Measurements from ENCODE around the gene ABCC1. TPM values are rescaled to one million over a fixed set of nuclear protein-coding genes. Genes with fewer than 3 reads are reported as not detected.
A peak's percentile ranks its signal among the peaks of the same experiment; 100 is the strongest.

Gene ABCC1
- total RNA-seq, 2 experiments from 2014 or later, result 42.9 to 44.8 TPM

GRCh38 chr16:15993946-15994665 is 44.7 kb downstream of the ABCC1 start:
- Mint-ChIP-seq H3K27ac (no peak overlapping the region), H3K4me1 (ENCODE audit: low read depth) (peaks cover 47% of the 10 kb centered on the region), H3K36me3 (ENCODE audit: low read depth) (peaks cover 20% of the 10 kb centered on the region), H3K9me3 (no peaks in the 10 kb centered on the region), H3K27me3 (no peaks in the 10 kb centered on the region), H3K4me3 (no peak overlapping the region)
- no peak overlapping the region for H3K27ac ChIP-seq (ENCODE audit: low read depth in 1 of 2, low read length in 2 of 2)
- ATAC-seq (ENCODE audit: poor library complexity), result no peak
- intact Hi-C loops (cut with DNase I, micrococcal nuclease), result no loop called here
- ChIA-PET CTCF (no interaction called here), POLR2A (no interaction called here)
- no peaks in the 10 kb centered on the region for H3K27me3 ChIP-seq (ENCODE audit: control insufficient read depth in 1 of 2, insufficient read depth in 2 of 2, low read length in 2 of 2)
- TF ChIP-seq CTCF (IDR thresholded peaks at IDR 0.05), result no peak
- H3K4me3 ChIP-seq (ENCODE audit: low read length), result no peak overlapping the region
- no peak for DNase-seq
- H3K4me1 ChIP-seq (ENCODE audit: insufficient read depth, low read length), result peaks cover 14% of the 10 kb centered on the region
- peaks cover 11% of the 10 kb centered on the region for H3K36me3 ChIP-seq (ENCODE audit: insufficient read depth, low read length)
- no peaks in the 10 kb centered on the region for H3K9me3 ChIP-seq (ENCODE audit: control insufficient read depth in 1 of 2, insufficient read depth in 1 of 2, low read length in 2 of 2)

- Mint-ChIP-seq H3K9me3 (no peaks in the 10 kb centered on the region), H3K27ac (peak overlapping the region; percentile 47), H3K36me3 (ENCODE audit: low read depth) (peaks cover 23% of the 10 kb centered on the region), H3K4me1 (ENCODE audit: low read depth) (peaks cover 48% of the 10 kb centered on the region), H3K4me3 (no peak overlapping the region), H3K27me3 (no peaks in the 10 kb centered on the region)
- ATAC-seq (ENCODE audit: poor library complexity), result no peak
- TF ChIP-seq CTCF (IDR thresholded peaks at IDR 0.05), result no peak
- no peak for DNase-seq
- Histone ChIP-seq H3K4me1 (ENCODE audit: insufficient read depth, low read length) (peaks cover 8% of the 10 kb centered on the region), H3K27ac (ENCODE audit: low read depth in 1 of 2, low read length in 2 of 2) (no peak overlapping the region), H3K4me3 (ENCODE audit: low read length) (no peak overlapping the region), H3K9me3 (ENCODE audit: control insufficient read depth in 1 of 2, insufficient read depth in 1 of 2, low read length in 2 of 2) (no peaks in the 10 kb centered on the region), H3K36me3 (ENCODE audit: insufficient read depth, low read length) (peaks cover 9% of the 10 kb centered on the region), H3K27me3 (ENCODE audit: control insufficient read depth in 1 of 2, insufficient read depth in 2 of 2, low read length in 2 of 2) (no peaks in the 10 kb centered on the region)
- ChIA-PET POLR2A (no interaction called here), CTCF (no interaction called here)
- intact Hi-C loops (cut with DNase I, micrococcal nuclease), result no loop called here
Measured at GRCh38 chr16:15996432-15997109, 47.2 kb downstream of the ABCC1 start.

- Histone ChIP-seq H3K4me3 (ENCODE audit: low read length) (no peak overlapping the region), H3K27me3 (ENCODE audit: control insufficient read depth in 1 of 2, insufficient read depth in 2 of 2, low read length in 2 of 2) (no peaks in the 10 kb centered on the region), H3K36me3 (ENCODE audit: insufficient read depth, low read length) (peaks cover 3% of the 10 kb centered on the region), H3K27ac (ENCODE audit: low read depth in 1 of 2, low read length in 2 of 2) (no peak overlapping the region), H3K9me3 (ENCODE audit: control insufficient read depth in 1 of 2, insufficient read depth in 1 of 2, low read length in 2 of 2) (no peaks in the 10 kb centered on the region), H3K4me1 (ENCODE audit: insufficient read depth, low read length) (peaks cover 8% of the 10 kb centered on the region)
- peaks cover 38% of the 10 kb centered on the region for H3K4me1 Mint-ChIP-seq (ENCODE audit: low read depth)
- TF ChIP-seq CTCF (IDR thresholded peaks at IDR 0.05), result no peak
- H3K27me3 Mint-ChIP-seq, result no peaks in the 10 kb centered on the region
- H3K4me3 Mint-ChIP-seq, result no peak overlapping the region
- H3K27ac Mint-ChIP-seq, result no peak overlapping the region
- ChIA-PET CTCF (no interaction called here), POLR2A (no interaction called here)
- peaks cover 12% of the 10 kb centered on the region for H3K36me3 Mint-ChIP-seq (ENCODE audit: low read depth)
- DNase-seq (no peak), ATAC-seq (ENCODE audit: poor library complexity) (no peak)
- H3K9me3 Mint-ChIP-seq, result no peaks in the 10 kb centered on the region
- intact Hi-C loops (cut with DNase I, micrococcal nuclease), result loop anchor here in 1 of 2 experiments (5.0 kb wide), 1 partner anchor 53 kb away; the partner anchor contains the start of gene ABCC1
Measured at GRCh38 chr16:16000685-16001084, 51.3 kb downstream of the ABCC1 start.

All from CD4-positive, alpha-beta T cell (primary cell).